ENCODE measurements around the gene DNAJB8. TPM values are rescaled to one million over a fixed set of nuclear protein-coding genes. Genes with fewer than 3 reads are reported as not detected.

DNAJB8 gene
- total and polyA plus RNA-seq, 2 experiments from 2014 or later: not detected

GRCh38 chr3:128421439-128421836 lies 45.3 kb downstream of the DNAJB8 start:
- 57% methylated on average over 10 of the region's 11 CpGs for WGBS (ENCODE audit: low lambda C conversion rate, missing lambda C conversion rate)
- TF ChIP-seq EZH2 (IDR thresholded peaks at IDR 0.05; ENCODE audit: borderline replicate concordance) (no peak), CTCF (IDR thresholded peaks at IDR 0.05; ENCODE audit: poor library complexity) (no peak), EZH2phosphoT487 (IDR thresholded peaks at IDR 0.05; ENCODE audit: low read depth, severe bottlenecking, unreplicated experiment) (no peak)
- H2AFZ ChIP-seq: no peak overlapping the region
- no peak overlapping the region for H3K4me2 ChIP-seq
- H3K9me2 ChIP-seq (replicated peaks; ENCODE audit: insufficient read depth): no peaks in the 10 kb centered on the region
- no peak overlapping the region for H3K27ac ChIP-seq
- no peaks in the 10 kb centered on the region for H3K36me3 ChIP-seq (replicated peaks; ENCODE audit: insufficient read depth, low read depth)
- no peaks in the 10 kb centered on the region for H4K20me1 ChIP-seq (ENCODE audit: insufficient read depth, poor library complexity, severe bottlenecking)
- no peaks in the 10 kb centered on the region for H3K27me3 ChIP-seq
- no peak overlapping the region for H3K4me3 ChIP-seq
- no peaks in the 10 kb centered on the region for H3K9me3 ChIP-seq (ENCODE audit: low read depth)
- H3K79me2 ChIP-seq: no peaks in the 10 kb centered on the region
- peaks cover 2% of the 10 kb centered on the region for H3K4me1 ChIP-seq (ENCODE audit: insufficient read depth)
- no peak for DNase-seq (ENCODE audit: low spot score)

- H4K20me1 ChIP-seq (ENCODE audit: insufficient read depth, poor library complexity, severe bottlenecking): no peaks in the 10 kb centered on the region
- no peaks in the 10 kb centered on the region for H3K79me2 ChIP-seq
- no peak overlapping the region for H3K4me2 ChIP-seq
- 89% methylated on average over 11 of the region's 12 CpGs for WGBS (ENCODE audit: low lambda C conversion rate, missing lambda C conversion rate)
- no peaks in the 10 kb centered on the region for H3K9me3 ChIP-seq (ENCODE audit: low read depth)
- no peaks in the 10 kb centered on the region for H3K27me3 ChIP-seq
- H3K4me1 ChIP-seq (ENCODE audit: insufficient read depth): no peaks in the 10 kb centered on the region
- no peaks in the 10 kb centered on the region for H3K9me2 ChIP-seq (replicated peaks; ENCODE audit: insufficient read depth)
- H3K27ac ChIP-seq: no peak overlapping the region
- DNase-seq (ENCODE audit: low spot score): no peak
- H3K4me3 ChIP-seq: no peak overlapping the region
- TF ChIP-seq EZH2 (IDR thresholded peaks at IDR 0.05; ENCODE audit: borderline replicate concordance): no peak
- TF ChIP-seq CTCF (IDR thresholded peaks at IDR 0.05; ENCODE audit: poor library complexity): no peak
- TF ChIP-seq EZH2phosphoT487 (IDR thresholded peaks at IDR 0.05; ENCODE audit: low read depth, severe bottlenecking, unreplicated experiment): no peak
- no peak overlapping the region for H2AFZ ChIP-seq
- no peaks in the 10 kb centered on the region for H3K36me3 ChIP-seq (replicated peaks; ENCODE audit: insufficient read depth, low read depth)
These were observed 45.8 kb downstream of the DNAJB8 start for GRCh38 chr3:128420720-128421438.

- Histone ChIP-seq H3K4me3 (no peak overlapping the region), H2AFZ (no peak overlapping the region), H3K36me3 (replicated peaks; ENCODE audit: insufficient read depth, low read depth) (no peaks in the 10 kb centered on the region), H3K9me3 (ENCODE audit: low read depth) (no peaks in the 10 kb centered on the region), H3K4me2 (no peak overlapping the region), H3K79me2 (no peaks in the 10 kb centered on the region), H3K27me3 (no peaks in the 10 kb centered on the region), H3K27ac (no peak overlapping the region), H4K20me1 (ENCODE audit: insufficient read depth, poor library complexity, severe bottlenecking) (no peaks in the 10 kb centered on the region), H3K9me2 (replicated peaks; ENCODE audit: insufficient read depth) (no peaks in the 10 kb centered on the region), H3K4me1 (ENCODE audit: insufficient read depth) (no peaks in the 10 kb centered on the region)
- 98% methylated on average over 7 of the region's 7 CpGs for WGBS (ENCODE audit: low lambda C conversion rate, missing lambda C conversion rate)
- TF ChIP-seq EZH2phosphoT487 (IDR thresholded peaks at IDR 0.05; ENCODE audit: low read depth, severe bottlenecking, unreplicated experiment) (no peak), CTCF (IDR thresholded peaks at IDR 0.05; ENCODE audit: poor library complexity) (no peak), EZH2 (IDR thresholded peaks at IDR 0.05; ENCODE audit: borderline replicate concordance) (no peak)
- DNase-seq (ENCODE audit: low spot score): no peak
These were observed 46.4 kb downstream of the DNAJB8 start for GRCh38 chr3:128420289-128420688.

Measured in hepatocyte (in vitro differentiated cells).